NB4 (cell line): ENCODE data around the gene MPP2.

ENCODE experiments used
- DNase-seq: peaks from one replicate; pipeline ENCODE4 v3.0.0; 2010; ENCODE audit warnings: low read depth
- H3K4me3 ChIP-seq: one replicate; pipeline ENCODE4 v1.5.1; 2011; ENCODE audit warnings: mild to moderate bottlenecking, low read depth, low read length, moderate library complexity
- CTCF ChIP-seq: IDR thresholded peaks from one replicate; pipeline ENCODE4 v1.5.1; 2012; ENCODE audit warnings: low read depth, low read length
- MYC ChIP-seq: IDR thresholded peaks from 2 replicates; pipeline ENCODE4 v1.6.1; 2011; ENCODE audit warnings: low read depth, low read length
- POLR2A ChIP-seq: IDR thresholded peaks from 2 replicates; pipeline ENCODE4 v1.6.1; 2011; ENCODE audit warnings: mild to moderate bottlenecking; ENCODE audit not compliant: insufficient read length; ENCODE audit errors: extremely low read depth
- TF ChIP-seq, protein P1 (sequence below): IDR thresholded peaks from 2 replicates; pipeline ENCODE4 v1.6.1; 2011; ENCODE audit warnings: low read depth, low read length

Gene MPP2

DNA sequence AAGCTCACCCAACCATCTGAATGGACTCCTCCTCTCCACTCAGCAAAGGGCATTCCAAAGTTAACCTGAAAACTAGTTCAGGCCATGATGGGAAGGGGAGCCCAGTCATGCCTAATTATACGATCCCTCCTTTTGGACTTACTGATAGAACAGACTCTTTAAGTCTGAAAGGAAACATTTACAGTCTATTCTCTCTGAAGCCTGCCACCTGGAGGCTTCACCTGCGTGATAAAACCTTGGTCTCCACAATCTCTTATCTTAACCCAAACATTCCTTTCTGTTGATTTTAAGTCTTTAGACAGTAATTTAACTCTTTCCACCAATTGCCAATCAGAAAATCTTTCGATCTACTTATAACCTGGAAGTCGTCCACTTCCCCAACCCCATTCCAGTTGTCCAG, 9.0 kb upstream of the MPP2 start:
- DNase-seq, result no peak
- no peak for TF ChIP-seq MYC
- no peak for TF ChIP-seq POLR2A
- TF ChIP-seq, protein P1, sequence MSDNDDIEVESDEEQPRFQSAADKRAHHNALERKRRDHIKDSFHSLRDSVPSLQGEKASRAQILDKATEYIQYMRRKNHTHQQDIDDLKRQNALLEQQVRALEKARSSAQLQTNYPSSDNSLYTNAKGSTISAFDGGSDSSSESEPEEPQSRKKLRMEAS, result no peak
- TF ChIP-seq CTCF, result no peak
- H3K4me3 ChIP-seq, result no peak overlapping the region

GRCh38 chr17:43915559-43915958, 8.2 kb upstream of the MPP2 start:
- no peak overlapping the region for H3K4me3 ChIP-seq
- TF ChIP-seq MYC (no peak), POLR2A (no peak), CTCF (no peak)
- TF ChIP-seq, protein P1, result no peak
- DNase-seq, result no peak

DNA sequence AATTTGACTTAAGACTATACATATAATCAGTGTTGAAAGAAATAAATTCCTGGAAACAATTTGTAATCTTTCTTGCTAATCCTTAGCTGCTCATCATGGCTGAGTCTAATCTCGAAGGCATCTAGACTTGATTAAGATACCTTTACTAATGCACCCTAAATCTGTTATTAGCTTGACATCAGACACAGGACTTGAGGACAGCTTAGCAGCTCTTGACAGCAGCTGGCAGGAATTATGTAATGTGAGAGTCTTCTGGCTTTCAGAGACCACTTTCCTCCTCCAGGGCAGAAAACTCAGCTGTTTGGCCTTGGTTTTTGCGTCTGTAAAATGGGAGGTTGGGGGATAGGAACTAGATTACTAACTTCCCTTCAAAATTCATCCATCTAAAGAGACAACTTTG, 7.1 kb upstream of the MPP2 start:
- H3K4me3 ChIP-seq, result no peak overlapping the region
- DNase-seq, result no peak
- TF ChIP-seq CTCF (no peak), POLR2A (no peak), MYC (no peak)
- TF ChIP-seq, protein P1, result no peak

- H3K4me3 ChIP-seq, result no peak overlapping the region
- no peak for DNase-seq
- TF ChIP-seq CTCF (no peak), POLR2A (no peak), MYC (no peak)
- TF ChIP-seq, protein P1, result no peak
These were observed 6.2 kb upstream of the MPP2 start for GRCh38 chr17:43913584-43913983.

GRCh38 chr17:43912635-43913304, 5.4 kb upstream of the MPP2 start:
- TF ChIP-seq, protein P1, result no peak
- TF ChIP-seq CTCF, result no peak
- no peak for DNase-seq
- H3K4me3 ChIP-seq, result no peak overlapping the region

DNA sequence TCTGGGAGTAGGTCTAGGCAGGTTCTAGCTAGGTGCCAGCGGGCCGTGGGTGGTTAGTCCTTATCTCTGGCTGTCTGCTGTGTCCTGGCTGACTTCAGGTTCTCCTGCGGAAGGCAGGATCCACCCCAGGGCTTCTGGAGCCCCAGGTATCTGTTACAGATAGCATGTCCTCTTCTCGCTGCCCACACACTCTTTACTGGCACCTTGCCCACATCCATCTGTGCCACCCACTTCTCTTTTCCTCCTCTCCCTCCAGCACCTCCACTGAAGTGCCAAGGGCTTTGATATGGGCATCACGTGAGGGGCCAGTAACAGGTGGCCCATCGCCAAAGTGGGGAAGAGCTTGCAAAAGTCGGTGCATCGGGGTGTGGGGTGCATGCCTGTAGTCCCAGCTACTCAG, 4.6 kb upstream of the MPP2 start:
- TF ChIP-seq POLR2A, result no peak
- TF ChIP-seq MYC, result no peak
- TF ChIP-seq CTCF, result no peak
- TF ChIP-seq, protein P1, result no peak
- no peak overlapping the region for H3K4me3 ChIP-seq
- no peak for DNase-seq
